Cortex of kidney (tissue), 1 donor: ENCODE results near the gene METTL26.

Experiments
- DNase-seq: peaks from one replicate; lab custom pipeline; 2025; lab: John Stamatoyannopoulos, UW

METTL26 gene

GRCh38 chr16:674968-675883 is 39.1 kb upstream of the METTL26 start, which contains the start of gene RHBDL1:
Gene RHBDL1, plus strand, starts transcription at chr16:675671. Its CDS starts 120 bp downstream, at chr16:675791.
- no peak for DNase-seq

- no peak for DNase-seq
Observed at GRCh38 chr16:674214-674881, 38.2 kb upstream of the METTL26 start.

GRCh38 chr16:673399-673991 is 37.4 kb upstream of the METTL26 start:
- no peak for DNase-seq

- no peak for DNase-seq
Observed at GRCh38 chr16:672851-673250, 36.7 kb upstream of the METTL26 start.

GRCh38 chr16:672371-672770 is 36.3 kb upstream of the METTL26 start:
- DNase-seq, result no peak

GRCh38 chr16:671353-672131 is 35.4 kb upstream of the METTL26 start:
- no peak for DNase-seq

GRCh38 chr16:670485-671352 is 34.6 kb upstream of the METTL26 start:
- no peak for DNase-seq

- no peak for DNase-seq
Observed at GRCh38 chr16:669666-670065, 33.6 kb upstream of the METTL26 start.

GRCh38 chr16:668519-669171 is 32.5 kb upstream of the METTL26 start:
- no peak for DNase-seq

- DNase-seq, result no peak
Observed at GRCh38 chr16:667780-668518, 31.8 kb upstream of the METTL26 start, which contains the start of gene RHOT2. Gene RHOT2, plus strand, starts transcription at chr16:668132. Its CDS starts 68 bp downstream, at chr16:668200.

- DNase-seq, result no peak
Observed at GRCh38 chr16:667113-667779, 31.1 kb upstream of the METTL26 start.

- DNase-seq, result no peak
Observed at GRCh38 chr16:666572-666971, 30.5 kb upstream of the METTL26 start.

- DNase-seq, result no peak
Observed at GRCh38 chr16:662597-662996, 26.5 kb upstream of the METTL26 start.

GRCh38 chr16:662095-662494 is 26.0 kb upstream of the METTL26 start:
- no peak for DNase-seq

- DNase-seq, result no peak
Observed at GRCh38 chr16:661184-661821, 25.2 kb upstream of the METTL26 start.

- no peak for DNase-seq
Observed at GRCh38 chr16:660459-661183, 24.5 kb upstream of the METTL26 start.

GRCh38 chr16:660132-660458 is 24.0 kb upstream of the METTL26 start:
- no peak for DNase-seq

- no peak for DNase-seq
Observed at GRCh38 chr16:659618-660017, 23.5 kb upstream of the METTL26 start.
